GM12892 (cell line): Measurements from ENCODE around the gene ADARB2.

Experiments
- POLR2A ChIP-seq: IDR thresholded peaks from 2 replicates; pipeline ENCODE4 v1.6.1; 2011; ENCODE audit warnings: low read depth, low read length, control low read depth
- POLR2AphosphoS5 ChIP-seq: IDR thresholded peaks from 2 replicates; pipeline ENCODE4 v1.6.1; 2011; ENCODE audit warnings: low read depth, low read length, control low read depth

- TF ChIP-seq POLR2AphosphoS5: no peak
- TF ChIP-seq POLR2A: no peak
Observed at GRCh38 chr10:1418031-1418550, 319.2 kb downstream of the ADARB2 start.
